GM19043 (cell line): ENCODE results near the gene ST6GALNAC1.
"Not testable (repeated sequence)": the region's sequence is repeated elsewhere in the genome, so short reads cannot be mapped to it uniquely, and the experiment has no call there.

Source experiments
- ATAC-seq: cut with Tn5 transposase; IDR thresholded peaks from one replicate; pipeline ENCODE4 v1.9.1; 2021; ENCODE audit warnings: low read depth; ENCODE audit not compliant: unreplicated experiment

The ST6GALNAC1 gene

DNA sequence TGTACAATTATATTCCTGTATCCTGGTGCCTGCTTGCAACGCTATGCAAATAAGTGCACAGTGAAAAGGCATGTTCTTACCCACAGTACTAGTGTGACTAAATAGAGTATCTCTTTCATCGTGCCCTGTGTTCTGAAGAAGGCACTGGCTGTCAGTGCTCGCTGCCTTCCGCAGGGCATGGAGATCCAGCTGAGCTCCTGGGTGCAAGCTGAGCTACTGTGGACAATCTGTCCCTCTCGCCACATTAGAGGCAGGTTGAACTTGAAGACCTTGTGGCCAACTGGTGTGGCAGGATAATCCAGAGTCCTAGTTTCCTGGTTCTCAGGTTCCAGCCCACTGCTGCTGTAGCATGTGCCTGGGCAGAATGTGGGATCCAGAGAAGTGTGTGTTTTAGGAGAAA is 1.9 kb upstream of the ST6GALNAC1 start:
- no peak for ATAC-seq

DNA sequence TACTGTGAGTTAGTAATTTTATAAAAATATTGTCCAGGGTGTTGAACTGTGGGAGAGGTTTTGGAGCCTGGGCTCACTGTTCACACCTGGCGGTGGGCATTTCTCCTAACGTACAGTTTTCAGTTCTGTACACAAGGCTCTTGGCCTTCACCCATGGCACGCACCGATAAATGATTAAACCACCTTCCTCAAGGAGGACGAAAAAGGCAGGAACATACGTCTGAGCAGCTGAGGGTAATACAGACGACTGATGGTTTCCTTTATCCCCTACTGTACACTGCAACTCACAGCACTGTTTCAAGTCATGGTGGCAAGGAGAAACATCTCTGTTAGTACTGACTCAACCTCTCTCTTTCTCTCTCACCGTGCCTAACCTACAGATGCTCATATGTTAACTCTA is 1.4 kb upstream of the ST6GALNAC1 start:
- ATAC-seq = no peak

DNA sequence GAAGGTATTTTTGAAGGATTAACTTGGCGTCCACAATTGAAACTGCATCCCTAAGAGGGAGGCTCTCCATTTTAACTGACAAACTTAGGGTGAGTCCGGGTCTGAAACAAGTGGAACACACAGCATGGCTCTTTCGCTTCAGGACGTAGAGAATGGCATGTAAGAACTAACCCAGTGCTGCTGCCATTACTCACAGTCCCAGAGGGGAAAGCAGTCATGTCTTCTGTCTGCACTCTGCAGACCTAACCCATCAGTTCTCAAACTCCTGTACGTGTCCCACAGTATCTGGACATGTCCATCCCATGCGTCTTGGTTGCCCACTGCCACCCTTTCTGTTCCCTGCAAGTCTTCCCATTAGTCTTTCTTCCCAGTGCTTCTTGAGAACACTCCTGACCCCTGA is 563 bp downstream of the ST6GALNAC1 start:
- ATAC-seq = no peak

DNA sequence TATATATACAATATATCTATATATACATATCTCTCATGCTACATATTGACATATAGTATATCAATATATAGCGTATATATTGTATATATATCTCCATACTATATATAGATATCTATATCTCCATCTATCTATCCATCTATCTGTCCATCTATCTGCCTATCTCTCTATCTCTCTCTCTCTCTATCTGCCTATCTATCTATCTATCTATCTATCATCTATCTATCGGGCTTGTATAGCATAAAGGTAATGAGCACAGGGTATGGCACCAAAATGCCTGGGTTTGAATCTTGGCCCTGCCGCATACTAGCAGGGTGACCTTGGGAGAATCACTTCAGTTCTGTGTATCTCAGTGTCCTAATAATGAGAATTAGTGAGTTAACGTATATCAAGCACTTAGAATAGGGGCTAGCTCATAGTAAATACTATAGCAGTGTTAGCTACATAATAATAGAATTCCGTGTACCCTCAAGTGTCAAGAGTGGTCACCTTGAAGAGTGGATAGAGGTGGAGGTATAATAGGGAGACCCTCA is 1.5 kb downstream of the ST6GALNAC1 start:
- ATAC-seq = no peak

DNA sequence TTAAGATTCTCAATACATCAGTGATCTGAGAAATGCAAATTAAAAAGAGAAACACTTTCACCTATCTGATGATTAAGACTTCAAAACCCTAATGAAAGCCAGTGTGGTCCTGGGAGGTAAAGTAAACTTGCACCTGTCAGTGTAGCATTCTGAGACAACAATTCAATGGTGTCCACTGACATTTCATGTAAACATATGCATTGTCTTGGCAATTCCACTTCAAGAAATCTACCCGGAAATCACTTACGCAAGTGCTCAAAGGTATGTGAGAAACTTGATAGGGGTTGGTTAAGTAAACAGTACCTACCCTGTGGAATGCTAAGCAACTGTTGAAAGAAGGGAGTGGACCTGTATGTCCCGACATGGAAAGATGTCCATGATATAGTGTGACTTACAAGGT is 2.1 kb downstream of the ST6GALNAC1 start:
- no peak for ATAC-seq

DNA sequence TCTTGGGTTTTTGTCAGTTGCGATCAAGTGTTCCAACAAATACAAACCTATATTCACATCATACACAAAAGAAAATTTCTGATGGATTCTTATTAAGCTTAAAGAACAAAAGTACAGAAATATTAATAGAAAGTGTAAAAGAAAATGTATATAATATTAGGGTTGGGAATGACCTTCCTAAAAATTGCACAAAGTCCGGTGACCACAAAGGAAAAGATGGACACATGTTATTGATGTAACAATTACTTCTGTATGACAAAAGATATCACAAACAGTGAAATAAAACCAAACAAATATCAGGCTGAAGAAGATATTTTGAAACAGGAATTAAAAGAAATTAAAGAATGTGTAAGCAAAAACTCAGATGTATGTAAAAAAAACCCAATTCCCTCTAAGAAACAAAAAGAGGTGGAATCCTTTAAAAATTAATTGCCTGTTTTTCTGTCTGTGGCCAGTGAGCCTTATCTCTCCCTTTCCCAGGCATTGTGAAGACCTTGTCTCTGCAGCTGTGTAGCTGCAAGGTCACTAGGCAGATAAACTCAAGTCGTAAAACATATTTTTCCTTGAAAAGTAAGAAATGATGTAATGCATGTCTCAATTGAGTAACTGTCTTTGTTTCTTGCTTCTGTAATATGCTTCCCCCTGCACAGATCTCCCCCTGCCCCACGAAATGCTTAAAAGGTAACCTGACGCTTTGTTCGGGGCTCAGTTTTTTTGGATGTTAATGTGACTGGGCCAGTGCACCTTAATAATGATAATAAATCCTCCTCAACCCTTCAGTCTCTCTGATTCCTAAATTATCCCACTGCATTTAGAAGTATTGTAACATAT is 2.8 kb downstream of the ST6GALNAC1 start:
- no peak for ATAC-seq

DNA sequence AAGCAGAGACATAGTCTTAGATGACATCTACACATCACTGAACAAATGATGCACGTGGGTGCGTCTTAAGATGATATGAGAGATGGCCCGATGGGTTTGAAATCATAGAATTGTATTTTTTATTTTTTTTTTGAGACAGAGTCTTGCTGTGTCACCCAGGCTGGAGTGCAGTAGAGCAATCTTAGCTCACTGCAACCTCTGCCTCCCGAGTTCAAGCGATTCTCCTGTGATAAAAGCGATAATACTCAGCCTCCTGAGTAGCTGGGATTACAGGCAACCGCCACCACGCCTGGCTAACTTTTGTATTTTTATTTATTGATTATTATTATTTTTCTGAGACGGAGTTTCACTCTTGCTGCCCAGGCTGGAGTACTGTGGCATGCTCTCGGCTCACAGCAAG is 5.3 kb downstream of the ST6GALNAC1 start:
- ATAC-seq = no peak

DNA sequence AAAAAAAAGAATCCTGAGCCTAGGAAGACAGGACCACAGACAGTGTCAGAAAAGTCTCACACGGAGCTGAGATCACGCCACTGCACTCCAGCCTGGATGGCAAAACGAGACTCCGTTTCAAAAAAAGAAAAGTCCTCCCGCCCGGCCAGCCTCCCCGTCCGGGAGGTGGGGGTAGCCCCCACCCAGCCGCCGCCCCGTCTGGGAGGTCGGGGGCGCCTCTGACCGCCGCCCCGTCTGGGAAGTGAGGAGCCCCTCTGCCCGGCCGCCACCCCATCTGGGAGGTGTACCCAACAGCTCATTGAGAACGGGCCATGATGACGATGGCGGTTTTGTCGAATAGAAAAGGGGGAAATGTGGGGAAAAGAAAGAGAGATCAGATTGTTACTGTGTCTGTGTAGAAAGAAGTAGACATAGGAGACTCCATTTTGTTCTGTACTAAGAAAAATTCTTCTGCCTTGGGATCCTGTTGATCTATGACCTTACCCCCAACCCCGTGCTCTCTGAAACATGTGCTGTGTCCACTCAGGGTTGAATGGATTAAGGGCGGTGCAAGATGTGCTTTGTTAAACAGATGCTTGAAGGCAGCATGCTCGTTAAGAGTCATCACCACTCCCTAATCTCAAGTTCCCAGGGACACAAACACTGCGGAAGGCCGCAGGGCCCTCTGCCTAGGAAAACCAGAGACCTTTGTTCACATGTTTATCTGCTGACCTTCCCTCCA is 6.9 kb downstream of the ST6GALNAC1 start:
- not testable (repeated sequence) for ATAC-seq

DNA sequence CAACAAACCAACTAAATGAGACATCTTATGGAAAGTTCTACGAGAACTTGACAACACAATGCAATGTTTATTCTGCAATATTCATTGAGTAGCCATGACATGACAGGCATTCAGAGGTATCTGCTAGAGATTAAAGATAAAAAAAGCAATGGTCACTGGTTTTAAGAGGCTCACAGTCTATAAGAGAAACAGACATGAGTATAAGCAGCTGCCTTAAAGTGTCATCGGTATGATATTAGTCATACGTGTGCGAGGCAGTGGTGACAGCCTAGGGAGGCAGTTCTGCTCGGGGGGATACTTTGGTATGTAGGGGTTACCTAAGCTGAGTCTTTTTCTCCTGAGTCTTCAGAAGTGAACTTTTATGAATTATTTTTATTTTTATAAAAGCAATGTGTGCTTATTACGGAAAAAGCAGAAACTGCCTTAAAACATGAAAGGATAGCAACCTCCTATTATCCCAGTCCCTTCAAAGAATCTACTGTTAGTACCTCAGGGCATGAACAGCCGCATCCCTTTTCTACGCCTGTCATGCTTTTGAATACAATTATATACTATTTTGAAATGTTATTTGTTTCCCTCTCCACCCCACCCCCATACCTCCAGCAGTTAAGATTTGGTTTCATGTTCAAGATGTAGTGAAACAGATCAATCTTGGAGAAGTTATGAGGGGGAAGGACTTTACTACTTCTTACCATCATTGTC is 7.7 kb downstream of the ST6GALNAC1 start:
- ATAC-seq = no peak

DNA sequence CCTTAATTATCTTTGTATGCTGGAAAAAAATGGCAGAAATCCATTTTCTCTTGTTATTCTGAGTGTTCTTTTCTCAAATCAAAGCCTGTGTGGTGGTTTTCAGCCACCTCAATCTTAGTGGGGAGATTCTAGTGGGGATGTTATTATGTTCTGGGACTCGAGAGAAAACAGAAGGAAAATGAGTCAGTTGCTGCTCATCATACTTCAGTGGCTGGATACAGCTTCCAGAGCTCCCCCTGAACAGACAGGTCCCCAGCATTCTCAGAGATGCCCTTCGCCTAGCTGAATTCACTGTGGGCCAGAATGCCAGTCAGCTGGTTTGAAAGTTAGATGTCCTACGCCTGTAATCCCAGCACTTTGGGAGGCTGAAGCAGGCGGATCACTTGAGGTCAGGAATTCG is 8.5 kb downstream of the ST6GALNAC1 start:
- ATAC-seq = no peak

DNA sequence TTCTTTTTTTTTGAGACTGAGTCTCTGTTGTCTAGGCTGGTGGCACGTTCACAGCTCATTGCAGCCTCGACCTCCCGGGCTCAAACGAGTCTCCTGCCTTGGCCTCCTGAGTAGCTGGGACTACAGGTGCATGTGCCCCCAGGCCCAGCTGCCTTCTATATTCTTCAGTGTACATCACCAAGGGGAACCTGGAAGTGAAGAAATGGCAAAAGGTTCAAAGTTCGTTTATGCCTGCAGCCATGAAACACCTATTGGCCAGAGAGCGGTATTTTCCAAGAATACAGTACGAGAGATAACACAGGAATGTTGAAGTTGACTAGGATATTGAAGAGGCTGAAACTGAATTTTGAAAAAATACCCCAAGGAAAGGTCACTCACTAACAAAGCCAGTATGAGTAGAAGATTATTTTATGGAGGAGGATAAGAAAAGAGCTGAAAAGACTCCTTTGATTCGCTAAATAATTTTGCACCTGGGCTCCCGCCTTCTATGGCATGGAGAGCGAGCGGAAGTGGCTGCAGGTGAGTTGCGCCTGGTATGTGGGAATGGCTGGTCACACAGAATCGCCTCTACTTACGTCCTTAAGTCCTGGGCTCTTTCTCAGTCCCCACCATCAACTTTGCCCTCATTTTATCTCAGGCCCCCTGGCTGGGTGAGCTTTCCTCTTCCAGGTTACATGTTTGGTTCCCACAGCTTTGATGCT is 9.8 kb downstream of the ST6GALNAC1 start:
- no peak for ATAC-seq

DNA sequence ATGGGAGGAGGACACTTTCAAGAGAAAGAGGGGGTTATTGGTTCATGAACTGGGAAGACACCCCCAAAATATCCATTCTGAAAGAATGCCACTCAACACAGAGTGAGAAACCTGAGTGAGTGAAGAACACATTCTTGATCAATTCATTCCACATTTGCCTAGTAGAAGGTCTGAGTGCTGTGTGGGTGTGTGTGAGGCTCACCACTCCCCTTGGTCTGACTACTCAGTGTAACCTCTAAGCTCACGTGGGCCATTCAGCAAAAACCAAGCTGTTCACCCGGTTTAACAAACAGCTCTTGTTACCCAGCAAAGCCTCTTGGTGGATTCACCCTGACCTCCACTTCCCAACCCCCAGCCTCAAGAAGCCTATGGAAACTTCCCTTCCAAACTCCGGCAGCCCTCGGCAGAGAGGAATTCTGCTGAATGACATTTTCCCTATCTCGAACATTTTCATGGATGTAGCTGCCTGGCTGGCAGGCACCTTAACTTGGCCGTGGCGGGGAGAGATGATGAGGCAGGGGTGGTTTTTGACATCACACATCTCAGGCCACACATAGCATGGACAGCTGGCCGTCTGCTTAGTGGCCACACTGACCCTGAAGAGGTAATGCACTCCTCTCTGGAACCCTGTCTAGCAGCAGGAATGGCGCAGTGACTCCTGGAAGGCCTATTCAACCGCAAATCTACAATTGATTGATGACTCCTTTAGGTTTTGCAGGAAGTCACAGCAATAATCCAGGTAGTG is 11.6 kb downstream of the ST6GALNAC1 start:
- no peak for ATAC-seq

DNA sequence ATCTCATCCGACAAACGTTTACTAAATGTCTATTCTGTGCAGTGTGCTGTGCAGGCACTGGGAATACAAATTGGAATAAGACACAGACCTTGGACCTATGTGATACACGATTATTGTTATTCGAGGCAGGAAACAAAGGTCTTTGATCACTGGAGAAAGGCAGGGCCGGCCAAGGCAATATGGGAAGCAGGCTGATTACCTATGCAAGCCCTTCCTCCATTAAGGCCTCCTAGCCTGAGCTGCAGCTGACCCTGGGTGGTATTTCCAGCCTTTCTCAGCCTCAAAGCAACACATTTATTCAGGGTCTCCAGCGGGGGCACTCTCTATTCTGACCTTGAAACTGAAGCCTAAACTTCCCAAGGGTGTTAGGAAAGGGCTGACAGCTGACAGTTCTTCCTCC is 13.4 kb downstream of the ST6GALNAC1 start:
- no peak for ATAC-seq

DNA sequence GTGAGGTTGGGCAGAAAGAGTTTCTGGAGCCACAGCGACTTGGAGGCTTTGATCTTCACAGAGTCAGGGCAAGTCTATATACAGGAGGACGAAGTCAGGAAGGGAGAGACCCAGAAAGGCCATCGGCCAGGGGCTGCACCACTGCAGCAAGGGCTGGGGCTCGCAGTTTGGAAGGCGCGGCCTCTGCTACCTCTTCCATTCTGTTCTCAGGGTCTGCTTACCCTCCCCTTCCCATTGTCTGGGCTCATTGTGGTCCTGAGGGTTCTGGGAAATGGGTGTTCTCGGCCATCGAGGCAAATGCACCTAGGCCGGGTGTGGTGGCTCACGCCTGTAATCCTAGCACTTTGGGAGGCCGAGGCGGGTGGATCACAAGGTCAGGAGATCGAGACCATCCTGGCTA is 16.0 kb downstream of the ST6GALNAC1 start:
- ATAC-seq = no peak

DNA sequence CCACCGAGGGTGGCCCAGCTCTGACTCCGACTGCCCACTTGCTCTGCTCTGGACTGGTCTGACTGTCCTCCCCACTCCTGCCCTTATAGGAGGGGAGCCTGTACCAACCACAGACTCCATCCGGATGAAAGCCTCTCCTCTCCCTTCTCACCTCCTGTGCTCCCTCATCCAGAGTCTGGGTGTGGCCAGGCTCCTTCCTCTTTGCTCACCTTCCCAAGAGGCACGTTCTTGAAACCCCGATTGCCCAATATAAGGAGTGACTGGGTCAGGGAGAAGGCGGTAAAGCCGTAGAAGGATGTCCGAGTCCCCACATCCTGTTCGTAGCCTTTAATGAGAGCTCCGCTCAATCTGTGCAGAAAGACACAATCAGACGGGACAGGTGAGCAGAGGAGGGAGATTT is 17.1 kb downstream of the ST6GALNAC1 start:
- no peak for ATAC-seq

DNA sequence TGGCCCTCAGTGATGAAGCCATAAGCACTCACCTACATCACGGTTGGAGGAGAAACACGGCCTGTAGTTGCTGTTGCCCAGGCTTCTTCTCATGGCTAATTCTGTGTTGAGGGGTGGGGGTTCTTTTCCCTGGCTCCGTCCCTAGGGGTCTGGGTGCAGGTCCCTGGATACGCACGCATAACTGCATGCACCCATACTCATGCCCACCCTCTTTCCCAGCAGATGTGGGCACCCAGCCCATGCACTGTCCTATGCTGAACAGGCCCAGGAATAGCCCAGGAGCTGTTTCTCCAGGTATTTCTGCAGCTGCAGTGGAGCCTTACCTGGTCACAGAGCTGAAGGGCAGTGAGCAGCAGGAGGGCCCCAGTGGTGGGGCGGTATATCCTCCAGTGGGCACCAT is 18.1 kb downstream of the ST6GALNAC1 start:
- no peak for ATAC-seq

DNA sequence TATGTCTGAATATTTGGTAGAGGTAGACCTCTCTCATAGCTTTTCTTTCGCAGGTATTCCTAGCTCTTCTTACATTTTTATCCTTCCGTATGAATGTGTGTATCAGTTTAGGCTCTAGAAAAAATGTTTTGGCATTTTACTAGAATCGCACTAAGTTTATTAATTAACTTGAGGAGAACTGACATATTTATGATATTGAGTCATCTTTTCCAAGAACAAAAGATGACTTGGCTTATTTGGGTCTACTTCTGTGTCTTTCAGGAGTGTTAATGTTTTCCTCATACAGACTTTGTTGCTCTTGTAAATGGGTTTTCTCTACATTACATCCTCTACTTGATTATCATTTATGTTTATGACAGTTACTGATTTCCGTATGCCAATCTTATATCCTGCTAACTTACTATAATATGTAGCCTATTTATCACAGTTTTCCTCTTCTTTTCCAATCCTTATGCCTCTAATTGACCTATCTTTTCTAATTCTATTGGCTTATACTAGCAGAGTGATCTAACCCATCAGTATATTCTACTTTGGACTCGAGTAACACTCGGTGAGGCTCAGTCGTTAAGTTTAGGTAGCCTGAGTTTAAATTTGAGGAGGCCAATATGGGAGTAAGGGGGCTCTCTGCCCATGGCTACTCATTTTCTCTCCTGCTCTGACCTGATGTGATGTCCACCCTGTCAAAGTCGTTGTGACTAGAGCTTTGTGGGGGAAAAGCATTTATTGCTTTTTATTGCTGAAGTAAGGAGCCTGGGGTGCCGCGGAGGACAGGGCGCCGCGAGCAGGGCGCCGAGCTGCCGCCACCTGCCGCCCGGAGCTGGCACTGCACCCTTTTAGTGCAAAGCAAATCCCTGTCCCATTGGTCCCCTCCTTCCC is 20.0 kb downstream of the ST6GALNAC1 start:
- ATAC-seq = no peak

DNA sequence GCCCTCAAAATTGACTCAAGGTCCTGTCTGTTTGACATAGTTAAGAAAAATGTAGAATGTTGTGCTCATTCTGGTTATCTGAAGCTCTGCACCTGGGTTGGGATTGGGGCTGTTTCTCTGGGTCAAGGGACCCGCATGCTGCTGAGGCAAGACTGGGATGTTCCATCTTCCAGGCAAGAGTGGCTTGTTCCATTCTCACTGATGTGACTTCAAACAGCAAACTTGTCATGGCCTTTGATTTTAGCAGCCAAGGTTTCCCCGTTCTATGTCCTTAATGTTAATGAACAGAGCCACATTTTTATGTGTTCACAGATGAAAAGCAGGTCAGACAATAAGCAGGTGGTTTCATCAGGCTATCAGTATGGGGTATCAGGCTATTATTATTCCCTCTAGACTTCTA is 25.7 kb downstream of the ST6GALNAC1 start:
- no peak for ATAC-seq
